Caco-2 (cell line): ENCODE results near the gene DCTD. TPM values are rescaled to one million over a fixed set of nuclear protein-coding genes. Genes with fewer than 3 reads are reported as not detected.

Source experiments
- BruUV-seq: library from RNA; stranded (reverse); fragments of 400-500 nt; replicated peaks from 2 replicates; lab custom pipeline; 2021; lab: Mats Ljungman, UMichigan
- CTCF ChIA-PET: fragments of 300-600 bp; sonication (Branson Sonifier 250); formaldehyde crosslinking; loops from one replicate; lab custom pipeline; 2022; ENCODE audit warnings: antibody characterized with exemption; lab: Charles Lee
- POLR2A ChIA-PET: fragments of 300-600 bp; sonication (Branson Sonifier 250); formaldehyde crosslinking; loops from one replicate; lab custom pipeline; 2022; ENCODE audit warnings: antibody characterized with exemption; lab: Charles Lee
- DNase-seq, 2 experiments: peaks; one replicate each; pipeline versions ENCODE4 v3.0.0 to v3.0.0-alpha.2; 2020 to 2022
- H3K27me3 ChIP-seq: replicated peaks from 2 replicates; pipeline ENCODE4 v1.6.0; 2011; ENCODE audit warnings: low read length; ENCODE audit not compliant: control insufficient read depth, insufficient read depth
- H3K36me3 ChIP-seq: 2 replicates; pipeline ENCODE4 v1.5.1; 2011; ENCODE audit warnings: low read length; ENCODE audit not compliant: control insufficient read depth, insufficient read depth
- H3K4me1 ChIP-seq: fragments of 250-450 bp; sonication (Bioruptor Pico); 2 replicates; pipeline ENCODE4 v1.5.1; 2020; ENCODE audit warnings: mild to moderate bottlenecking
- H3K4me3 ChIP-seq: 2 replicates; pipeline ENCODE4 v1.5.1; 2011; ENCODE audit warnings: low read depth, mild to moderate bottlenecking, control low read depth, low read length
- H3K9me3 ChIP-seq: fragments of 250-450 bp; sonication (Bioruptor Pico); 2 replicates; pipeline ENCODE4 v1.5.1; 2020; ENCODE audit warnings: mild to moderate bottlenecking, moderate library complexity
- H3K27ac Mint-ChIP-seq: one replicate; pipeline ENCODE4 v1.8.0; 2022; ENCODE audit warnings: mixed read lengths; ENCODE audit not compliant: unreplicated experiment
- H3K27me3 Mint-ChIP-seq: one replicate; pipeline ENCODE4 v1.8.0; 2022; ENCODE audit warnings: mixed read lengths; ENCODE audit not compliant: insufficient read depth, unreplicated experiment
- H3K36me3 Mint-ChIP-seq: one replicate; pipeline ENCODE4 v1.8.0; 2022; ENCODE audit warnings: mild to moderate bottlenecking, mixed read lengths; ENCODE audit not compliant: insufficient read depth, unreplicated experiment
- H3K4me1 Mint-ChIP-seq: one replicate; pipeline ENCODE4 v1.8.0; 2022; ENCODE audit warnings: low read depth, mixed read lengths; ENCODE audit not compliant: unreplicated experiment
- H3K4me3 Mint-ChIP-seq: one replicate; pipeline ENCODE4 v1.8.0; 2022; ENCODE audit warnings: mild to moderate bottlenecking, moderate library complexity, mixed read lengths; ENCODE audit not compliant: unreplicated experiment
- H3K9me3 Mint-ChIP-seq: one replicate; pipeline ENCODE4 v1.8.0; 2022; ENCODE audit warnings: mixed read lengths; ENCODE audit not compliant: unreplicated experiment
- CTCF ChIP-seq, 2 experiments: fragments of 200-600 bp in 1 of 2; IDR thresholded peaks; 1 replicate in 1 of 2; 2 replicates in 1 of 2; pipeline versions ENCODE4 v1.5.1 to v1.8.0; 2011 to 2022; ENCODE audit warnings: antibody characterized with exemption in 1 of 2, control low read depth in 1 of 2, inconsistent platforms in 1 of 2, low read depth in 1 of 2, low read length in 1 of 2, mild to moderate bottlenecking in 1 of 2, moderate library complexity in 1 of 2; ENCODE audit not compliant: insufficient read depth in 1 of 2, severe bottlenecking in 1 of 2, unreplicated experiment in 1 of 2
- intact Hi-C: fragments of 100-400 bp; cut with micrococcal nuclease; formaldehyde crosslinking; loops from one replicate; pipeline ENCODE4 v1.10.0; 2022; ENCODE audit not compliant: unreplicated experiment
- total RNA-seq: library from RNA; stranded (reverse); gene quantifications from 2 replicates; pipeline ENCODE4 v1.2.3, GENCODE V29; 2022

DCTD gene
- total RNA-seq, 1 experiment from 2014 or later: 79.0 TPM

GRCh38 chr4:182843808-182844325, 73.3 kb downstream of the DCTD start:
- H3K4me1 Mint-ChIP-seq: no peaks in the 10 kb centered on the region
- no peaks in the 10 kb centered on the region for H3K36me3 ChIP-seq
- peaks cover 6% of the 10 kb centered on the region for H3K36me3 Mint-ChIP-seq
- no peaks in the 10 kb centered on the region for H3K27me3 Mint-ChIP-seq
- no peak overlapping the region for H3K4me3 Mint-ChIP-seq
- no TSS peak for BruUV-seq
- ChIA-PET CTCF (no interaction called here), POLR2A (no interaction called here)
- no peak for DNase-seq
- no peak overlapping the region for H3K27ac Mint-ChIP-seq
- no peak for TF ChIP-seq CTCF (IDR thresholded peaks at IDR 0.05; ENCODE audit: insufficient read depth in 1 of 2, low read depth in 1 of 2, low read length in 1 of 2, severe bottlenecking in 1 of 2, unreplicated experiment in 1 of 2)
- no peaks in the 10 kb centered on the region for H3K27me3 ChIP-seq
- no peaks in the 10 kb centered on the region for H3K4me1 ChIP-seq
- H3K9me3 ChIP-seq: no peaks in the 10 kb centered on the region
- H3K4me3 ChIP-seq: no peak overlapping the region
- intact Hi-C loops: no loop called here
- H3K9me3 Mint-ChIP-seq: no peaks in the 10 kb centered on the region

- H3K4me1 ChIP-seq: no peaks in the 10 kb centered on the region
- H3K4me1 Mint-ChIP-seq: no peaks in the 10 kb centered on the region
- no TSS peak for BruUV-seq
- H3K9me3 ChIP-seq: no peaks in the 10 kb centered on the region
- CTCF ChIA-PET: no interaction called here
- no peaks in the 10 kb centered on the region for H3K9me3 Mint-ChIP-seq
- H3K4me3 ChIP-seq: no peak overlapping the region
- H3K27me3 ChIP-seq: no peaks in the 10 kb centered on the region
- peaks cover 6% of the 10 kb centered on the region for H3K36me3 Mint-ChIP-seq
- no peak overlapping the region for H3K27ac Mint-ChIP-seq
- H3K27me3 Mint-ChIP-seq: no peaks in the 10 kb centered on the region
- POLR2A ChIA-PET: no interaction called here
- H3K4me3 Mint-ChIP-seq: no peak overlapping the region
- no peak for DNase-seq
- no peak for TF ChIP-seq CTCF (IDR thresholded peaks at IDR 0.05; ENCODE audit: insufficient read depth in 1 of 2, low read depth in 1 of 2, low read length in 1 of 2, severe bottlenecking in 1 of 2, unreplicated experiment in 1 of 2)
- intact Hi-C loops: no loop called here
- no peaks in the 10 kb centered on the region for H3K36me3 ChIP-seq
Observed at GRCh38 chr4:182842759-182843390, 74.3 kb downstream of the DCTD start.

DNA sequence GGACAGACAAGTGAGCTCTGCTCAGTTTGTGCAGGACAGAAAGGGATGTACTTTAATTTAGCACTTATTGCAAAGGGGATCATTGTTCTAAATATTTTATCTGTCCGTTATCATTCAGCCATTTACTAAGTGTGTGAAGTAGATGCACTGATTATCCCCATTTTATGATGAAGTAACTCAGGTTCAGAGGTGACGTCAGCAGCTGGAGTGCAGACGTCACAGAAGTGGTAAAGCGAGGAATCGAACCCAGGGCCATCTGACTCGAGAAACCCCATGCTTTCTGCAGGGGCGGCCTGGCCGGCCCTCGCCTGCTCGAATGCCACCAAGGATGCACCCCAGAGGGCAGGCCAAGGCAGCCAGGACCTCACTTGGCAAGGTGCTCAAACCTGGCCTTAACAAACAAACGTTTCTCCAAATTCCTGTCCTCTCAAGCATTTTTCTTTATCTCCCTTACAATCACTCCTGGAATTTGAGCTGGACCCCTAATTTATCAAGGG, 75.0 kb downstream of the DCTD start:
- no TSS peak for BruUV-seq
- peaks cover 6% of the 10 kb centered on the region for H3K36me3 Mint-ChIP-seq
- no peaks in the 10 kb centered on the region for H3K9me3 Mint-ChIP-seq
- H3K4me1 Mint-ChIP-seq: no peaks in the 10 kb centered on the region
- no peaks in the 10 kb centered on the region for H3K36me3 ChIP-seq
- no peaks in the 10 kb centered on the region for H3K9me3 ChIP-seq
- no peak for TF ChIP-seq CTCF (IDR thresholded peaks at IDR 0.05; ENCODE audit: insufficient read depth in 1 of 2, low read depth in 1 of 2, low read length in 1 of 2, severe bottlenecking in 1 of 2, unreplicated experiment in 1 of 2)
- no peak overlapping the region for H3K27ac Mint-ChIP-seq
- H3K4me3 ChIP-seq: no peak overlapping the region
- no peak for DNase-seq
- CTCF ChIA-PET: no interaction called here
- POLR2A ChIA-PET: no interaction called here
- H3K4me1 ChIP-seq: no peaks in the 10 kb centered on the region
- no peaks in the 10 kb centered on the region for H3K27me3 Mint-ChIP-seq
- no peak overlapping the region for H3K4me3 Mint-ChIP-seq
- intact Hi-C loops: no loop called here
- H3K27me3 ChIP-seq: no peaks in the 10 kb centered on the region
